SK-N-SH treated with all-trans-retinoic acid at 6 μM for 48 hours (cell line): ENCODE results near the gene GGTLC1.

Source experiments
- PATZ1 ChIP-seq: fragments of 250-450 bp; sonication (Bioruptor Pico); IDR thresholded peaks from 2 replicates; pipeline ENCODE4 v1.8.0; 2020; ENCODE audit warnings: mild to moderate bottlenecking, moderate library complexity, borderline replicate concordance
- TCF4 ChIP-seq: fragments of 250-450 bp; sonication (Bioruptor Pico); IDR thresholded peaks from 2 replicates; pipeline ENCODE4 v1.8.0; 2021; ENCODE audit warnings: mild to moderate bottlenecking, moderate library complexity, borderline replicate concordance
- ZC3H10 ChIP-seq: fragments of 250-450 bp; sonication (Bioruptor Pico); IDR thresholded peaks from 2 replicates; pipeline ENCODE4 v1.5.1; 2021; ENCODE audit warnings: mild to moderate bottlenecking, moderate library complexity
- ZNF70 ChIP-seq: fragments of 450-650 bp; formaldehyde crosslinking; IDR thresholded peaks from 2 replicates; pipeline ENCODE4 v1.5.0; 2020; ENCODE audit warnings: mild to moderate bottlenecking, moderate library complexity
- ZNF8 ChIP-seq: fragments of 450-650 bp; formaldehyde crosslinking; IDR thresholded peaks from 2 replicates; pipeline ENCODE4 v1.5.0; 2020; ENCODE audit warnings: mild to moderate bottlenecking, moderate library complexity

GRCh38 chr20:24032400-24032898, 43.9 kb upstream of the GGTLC1 start:
- TF ChIP-seq ZNF70 (CRISPR knock-in tag) (no peak), PATZ1 (CRISPR knock-in tag) (no peak), TCF4 (CRISPR knock-in tag) (no peak), ZC3H10 (CRISPR knock-in tag) (no peak), ZNF8 (CRISPR knock-in tag) (no peak)
